Measurements from ENCODE around the gene ZWILCH. TPM values are rescaled to one million over a fixed set of nuclear protein-coding genes. Genes with fewer than 3 reads are reported as not detected.
"Not testable (repeated sequence)": the region's sequence is repeated elsewhere in the genome, so short reads cannot be mapped to it uniquely, and the experiment has no call there.

ZWILCH gene
- total RNA-seq, 1 donor from 2014 or later, result 30.9 TPM

- no peak for TF ChIP-seq CTCF (conservative IDR thresholded peaks at IDR 0.05)
- Mint-ChIP-seq H3K27ac (ENCODE audit: unreplicated experiment) (no peak overlapping the region), H3K27me3 (ENCODE audit: low read depth) (no peaks in the 10 kb centered on the region), H3K4me3 (no peak overlapping the region), H3K4me1 (peaks cover 10% of the 10 kb centered on the region), H3K36me3 (ENCODE audit: low read depth) (no peaks in the 10 kb centered on the region), H3K9me3 (no peaks in the 10 kb centered on the region)
- DNase-seq (ENCODE audit: low read depth, low spot score), result no peak
Measured at GRCh38 chr15:66587749-66588148, 82.6 kb downstream of the ZWILCH start.

GRCh38 chr15:66588537-66588936 is 83.4 kb downstream of the ZWILCH start:
- Mint-ChIP-seq H3K27ac (ENCODE audit: unreplicated experiment) (no peak overlapping the region), H3K4me3 (no peak overlapping the region), H3K4me1 (peaks cover 10% of the 10 kb centered on the region), H3K9me3 (no peaks in the 10 kb centered on the region), H3K36me3 (ENCODE audit: low read depth) (no peaks in the 10 kb centered on the region), H3K27me3 (ENCODE audit: low read depth) (no peaks in the 10 kb centered on the region)
- TF ChIP-seq CTCF (conservative IDR thresholded peaks at IDR 0.05), result no peak
- DNase-seq (ENCODE audit: low read depth, low spot score), result no peak

- no peak overlapping the region for H3K4me3 Mint-ChIP-seq
- TF ChIP-seq CTCF (conservative IDR thresholded peaks at IDR 0.05), result no peak
- no peak overlapping the region for H3K27ac Mint-ChIP-seq (ENCODE audit: unreplicated experiment)
- no peaks in the 10 kb centered on the region for H3K27me3 Mint-ChIP-seq (ENCODE audit: low read depth)
- no peak for DNase-seq (ENCODE audit: low read depth, low spot score)
- peaks cover 10% of the 10 kb centered on the region for H3K4me1 Mint-ChIP-seq
- no peaks in the 10 kb centered on the region for H3K36me3 Mint-ChIP-seq (ENCODE audit: low read depth)
- no peaks in the 10 kb centered on the region for H3K9me3 Mint-ChIP-seq
Measured at GRCh38 chr15:66588971-66589370, 83.8 kb downstream of the ZWILCH start.

- H3K27me3 Mint-ChIP-seq (ENCODE audit: low read depth); DNase-seq (ENCODE audit: low read depth, low spot score); H3K36me3 Mint-ChIP-seq (ENCODE audit: low read depth); H3K4me1 Mint-ChIP-seq; H3K9me3 Mint-ChIP-seq; H3K4me3 Mint-ChIP-seq; H3K27ac Mint-ChIP-seq (ENCODE audit: unreplicated experiment): not testable (repeated sequence)
Measured at GRCh38 chr15:66589429-66589828, 84.3 kb downstream of the ZWILCH start.

GRCh38 chr15:66590435-66590834 is 85.3 kb downstream of the ZWILCH start:
- no peak overlapping the region for H3K27ac Mint-ChIP-seq (ENCODE audit: unreplicated experiment)
- DNase-seq (ENCODE audit: low read depth, low spot score), result no peak
- no peaks in the 10 kb centered on the region for H3K27me3 Mint-ChIP-seq (ENCODE audit: low read depth)
- no peaks in the 10 kb centered on the region for H3K36me3 Mint-ChIP-seq (ENCODE audit: low read depth)
- H3K9me3 Mint-ChIP-seq, result no peaks in the 10 kb centered on the region
- peaks cover 10% of the 10 kb centered on the region for H3K4me1 Mint-ChIP-seq
- no peak overlapping the region for H3K4me3 Mint-ChIP-seq
- TF ChIP-seq CTCF (conservative IDR thresholded peaks at IDR 0.05), result no peak

GRCh38 chr15:66591322-66591862 is 86.3 kb downstream of the ZWILCH start:
- Mint-ChIP-seq H3K4me1 (peaks cover 2% of the 10 kb centered on the region), H3K4me3 (no peak overlapping the region), H3K36me3 (ENCODE audit: low read depth) (no peaks in the 10 kb centered on the region), H3K9me3 (no peaks in the 10 kb centered on the region), H3K27ac (ENCODE audit: unreplicated experiment) (no peak overlapping the region), H3K27me3 (ENCODE audit: low read depth) (no peaks in the 10 kb centered on the region)
- TF ChIP-seq CTCF (conservative IDR thresholded peaks at IDR 0.05), result no peak
- no peak for DNase-seq (ENCODE audit: low read depth, low spot score)

Data from neural crest cell (in vitro differentiated cells).